OCI-M2 (cell line): ENCODE data around the gene EIPR1.

Experiments used
- DNase-seq: peaks from one replicate; lab custom pipeline; 2025; ENCODE audit not compliant: unreplicated experiment; lab: John Stamatoyannopoulos, UW

The EIPR1 gene

DNA sequence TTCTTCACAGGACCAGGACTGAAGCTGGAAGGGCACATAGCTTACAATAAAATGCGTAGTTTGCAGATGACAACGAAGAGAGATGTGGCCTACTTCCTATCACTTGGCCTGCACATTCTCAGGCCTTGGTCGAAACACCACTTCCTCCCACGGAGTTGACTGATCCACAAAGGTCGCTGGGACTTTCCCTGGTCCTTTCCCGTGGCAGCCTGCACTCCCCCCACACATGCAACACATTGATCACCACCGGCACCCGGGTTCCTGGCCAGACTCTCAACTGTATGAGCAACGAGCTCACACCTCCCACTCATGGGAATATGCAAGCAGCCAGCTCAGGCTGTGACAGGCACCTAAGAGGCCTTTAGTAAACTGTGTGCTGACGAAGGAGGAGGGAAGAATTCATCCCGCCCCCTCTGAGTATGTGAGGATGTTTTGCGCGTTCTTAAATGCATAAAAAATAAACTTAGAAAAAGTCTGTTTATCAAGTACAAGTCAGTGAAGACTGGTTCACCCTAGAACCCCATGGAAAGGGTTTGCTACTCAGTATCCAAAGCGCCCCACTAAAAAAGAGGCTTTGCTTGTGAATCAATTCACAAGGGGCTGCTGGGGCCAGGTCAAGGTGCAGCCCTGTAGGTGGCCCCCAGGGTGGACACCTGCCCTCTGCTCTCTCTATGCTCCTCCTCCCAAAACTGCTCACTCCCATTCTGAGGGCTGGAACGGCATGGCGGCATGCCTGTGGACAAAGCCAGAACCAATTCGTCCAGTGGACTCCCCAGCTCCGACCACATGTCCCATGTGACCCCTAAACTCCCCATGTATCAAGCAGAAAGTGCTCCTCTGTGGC lies 154.3 kb downstream of the EIPR1 start:
- DNase-seq, result no peak

DNA sequence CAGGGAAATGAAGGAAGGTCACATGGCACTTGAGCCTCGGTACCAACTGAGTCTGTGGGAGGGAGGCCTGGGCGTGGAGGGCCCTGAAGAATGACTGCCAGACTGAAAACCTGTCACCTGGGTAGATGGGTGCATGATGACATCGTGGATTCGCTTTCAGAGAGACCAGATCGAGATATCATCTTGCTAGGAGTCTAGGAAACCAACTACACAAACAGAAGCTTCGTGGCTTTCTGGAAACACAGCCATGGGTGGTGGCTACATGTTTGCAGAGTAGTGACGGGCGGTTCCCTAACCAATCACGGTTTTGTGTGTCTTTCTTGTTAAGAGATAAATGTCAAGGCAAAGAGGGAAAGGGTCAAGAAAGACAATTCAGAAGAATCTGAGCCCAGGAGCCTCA lies 155.0 kb downstream of the EIPR1 start:
- DNase-seq, result no peak

DNA sequence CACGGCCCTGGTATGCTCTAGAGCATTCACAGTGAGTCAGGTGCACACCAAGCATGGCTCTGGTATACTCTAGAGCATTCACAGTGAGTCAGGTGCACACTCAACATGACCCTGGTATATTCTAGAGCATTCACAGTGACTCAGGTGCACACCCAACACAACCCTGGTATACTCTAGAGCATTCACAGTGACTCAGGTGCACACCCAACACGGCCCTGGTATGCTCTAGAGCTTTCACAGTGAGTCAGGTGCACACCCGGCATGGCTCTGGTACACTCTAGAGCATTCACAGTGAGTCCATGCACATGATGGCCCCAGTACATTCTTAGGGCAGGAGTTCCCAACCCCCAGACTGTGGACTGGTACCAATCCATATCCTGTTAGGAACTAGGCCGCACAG lies 158.1 kb downstream of the EIPR1 start:
- no peak for DNase-seq

DNA sequence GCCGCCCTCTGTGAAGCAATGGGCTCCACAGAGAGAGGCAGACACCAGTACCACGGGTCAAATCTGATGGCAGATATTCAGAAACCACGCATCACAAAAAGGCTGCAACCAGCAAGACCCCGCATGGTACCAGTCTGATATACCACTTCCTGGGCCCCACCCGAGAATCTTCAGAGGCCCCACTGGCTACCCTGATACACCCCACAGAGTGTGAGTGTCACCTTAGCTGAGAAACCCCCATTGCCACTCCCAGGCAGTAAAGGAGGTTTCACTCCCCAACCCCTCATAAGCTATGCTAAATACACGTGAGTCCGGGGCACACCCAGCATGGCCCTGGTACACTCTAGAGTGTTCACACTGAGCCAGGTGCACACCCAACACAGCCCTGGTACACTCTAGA lies 160.0 kb downstream of the EIPR1 start:
- DNase-seq, result no peak

DNA sequence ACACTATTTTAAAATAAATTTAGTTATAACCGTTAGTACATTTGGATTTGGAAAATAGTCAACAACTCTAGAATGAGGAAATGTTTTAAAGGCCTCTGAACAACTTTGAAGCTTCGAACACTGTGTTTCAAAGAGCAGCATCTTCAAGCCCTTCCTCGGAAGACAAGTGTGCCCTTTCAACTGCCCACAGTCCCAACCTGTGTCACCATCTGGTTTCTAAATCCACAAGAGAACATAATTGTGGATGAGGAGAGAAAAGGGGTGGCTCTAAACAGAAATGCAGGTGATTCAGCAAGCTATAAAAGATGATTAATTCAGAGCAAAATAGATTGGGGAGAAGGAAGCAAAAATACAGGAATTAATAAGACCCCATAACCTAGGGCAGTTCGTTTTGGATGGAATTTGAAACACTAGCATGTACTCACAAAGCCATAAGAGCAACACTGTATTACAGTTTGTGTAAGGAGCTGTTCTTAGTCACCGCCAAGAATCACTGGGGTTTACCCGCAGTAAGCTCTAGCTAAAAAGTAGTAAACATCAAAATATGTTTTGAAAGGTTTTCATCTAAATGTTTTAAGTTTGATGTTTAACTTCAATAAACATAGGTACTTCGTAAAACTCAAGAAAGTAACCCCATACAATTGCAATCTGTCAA lies 160.7 kb downstream of the EIPR1 start:
- DNase-seq, result no peak

DNA sequence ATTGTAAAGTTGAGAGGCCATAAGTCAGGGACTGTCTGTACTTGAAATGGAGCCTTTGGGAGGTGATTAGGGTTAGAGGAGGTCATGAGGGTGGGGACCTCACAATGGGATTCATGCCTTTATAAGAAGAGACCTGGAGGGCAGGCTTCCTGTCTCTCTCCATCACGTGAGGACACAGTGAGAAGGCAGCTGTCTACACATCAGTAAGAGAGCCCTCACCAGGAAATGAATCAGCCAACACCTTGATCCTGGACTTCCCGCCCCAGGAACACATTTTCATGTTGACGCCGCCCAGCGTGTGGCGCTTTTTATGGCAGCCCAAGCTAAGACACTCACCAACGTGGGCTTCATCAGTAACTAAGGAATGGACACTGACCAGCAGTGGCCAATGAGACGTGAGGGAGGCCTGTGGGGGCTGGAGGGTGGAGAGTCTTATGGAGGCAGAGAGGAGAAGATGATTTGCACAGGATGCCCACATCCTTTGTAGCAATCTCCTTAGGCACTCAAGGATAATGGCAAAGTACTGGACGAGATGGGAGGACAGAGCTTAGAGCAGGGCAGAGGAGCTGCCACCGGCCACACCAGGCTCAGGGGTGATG lies 162.7 kb downstream of the EIPR1 start:
- DNase-seq, result no peak

DNA sequence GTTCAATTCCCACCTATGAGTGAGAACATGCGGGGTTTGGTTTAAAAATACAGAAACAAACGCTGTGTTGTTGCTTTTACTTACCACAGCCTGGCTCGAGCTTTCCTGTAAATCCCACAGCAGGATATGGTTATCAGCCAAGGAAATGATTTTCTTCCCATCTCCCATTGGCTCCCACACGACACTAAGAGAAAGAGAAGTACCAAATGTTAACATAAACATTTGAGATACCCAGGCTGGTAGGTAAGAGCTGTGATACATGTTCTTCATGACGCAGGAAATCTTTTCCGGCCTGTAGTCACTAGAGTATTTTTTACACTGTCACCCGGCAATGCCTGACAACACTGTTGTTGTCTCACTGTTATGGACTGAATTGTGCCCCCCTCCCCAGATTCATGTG lies 163.6 kb downstream of the EIPR1 start:
- no peak for DNase-seq

DNA sequence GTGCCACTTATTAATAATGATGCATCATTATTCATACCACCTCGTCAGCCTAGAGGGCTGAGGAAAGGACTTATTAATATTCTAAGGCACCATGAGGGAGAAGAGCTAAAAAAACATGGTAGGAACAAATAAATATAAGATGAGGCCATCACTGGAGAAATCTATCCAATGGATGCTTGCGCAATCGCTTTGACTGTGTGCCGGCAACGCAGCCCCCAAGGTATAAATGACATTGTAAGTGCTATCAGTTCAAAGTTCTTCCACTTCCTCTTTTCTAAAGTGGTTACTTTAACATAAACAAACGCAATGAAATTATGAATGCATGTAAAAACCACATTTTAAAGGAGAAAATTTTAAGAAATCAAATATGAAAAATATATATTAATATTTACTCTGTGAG lies 164.6 kb downstream of the EIPR1 start:
- no peak for DNase-seq

DNA sequence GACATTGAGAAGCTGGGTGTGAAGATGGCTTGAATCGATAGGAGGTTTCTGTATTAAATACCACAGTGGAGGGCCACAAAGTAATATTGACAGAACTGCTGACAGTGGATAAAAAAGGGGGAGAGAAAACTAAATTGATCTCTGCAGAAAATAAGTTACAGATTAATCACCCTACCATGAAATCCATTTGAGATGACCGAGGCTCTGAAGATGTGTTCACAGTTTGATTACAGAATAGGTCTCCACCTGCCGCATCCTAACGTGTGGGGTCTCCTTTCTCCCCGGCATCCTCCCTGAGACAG lies 165.6 kb downstream of the EIPR1 start:
- no peak for DNase-seq

DNA sequence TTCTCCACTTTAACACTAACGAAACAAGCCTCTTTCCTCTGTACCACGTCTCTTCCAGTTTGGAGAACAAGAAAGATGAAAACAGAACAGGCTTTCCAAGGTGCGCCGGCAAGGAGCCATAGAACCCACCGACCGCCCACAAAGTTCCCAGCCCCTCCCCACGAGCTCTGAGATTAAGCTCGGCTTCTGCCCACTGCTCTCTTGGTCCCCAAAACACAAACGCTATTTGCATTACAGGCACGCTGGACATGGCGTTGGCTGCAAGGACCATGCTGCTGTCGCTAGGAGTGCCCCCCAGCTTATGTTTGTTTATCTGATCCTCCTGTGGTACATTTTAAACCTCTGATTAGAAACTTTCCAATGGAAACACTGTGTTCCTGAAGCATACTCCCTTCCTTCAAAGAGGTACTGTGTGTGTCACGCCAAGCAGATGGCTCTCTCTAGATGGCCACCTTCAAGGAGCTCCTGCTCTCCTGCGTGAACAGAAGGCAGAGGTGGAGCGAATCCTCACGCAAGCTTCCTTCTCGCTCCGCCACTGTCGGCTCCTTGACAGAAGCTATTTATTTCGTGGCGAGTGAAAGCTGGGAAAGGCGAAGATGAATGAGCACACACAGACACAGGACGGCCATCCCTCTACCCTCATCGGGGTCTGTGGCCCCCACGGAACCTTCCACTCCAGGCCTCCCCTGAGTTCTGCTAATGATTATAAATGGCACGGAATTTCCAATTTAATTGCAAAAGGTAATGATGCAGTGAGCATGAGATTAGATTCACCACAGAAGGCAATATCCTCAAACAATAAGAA lies 166.2 kb downstream of the EIPR1 start:
- DNase-seq, result no peak

DNA sequence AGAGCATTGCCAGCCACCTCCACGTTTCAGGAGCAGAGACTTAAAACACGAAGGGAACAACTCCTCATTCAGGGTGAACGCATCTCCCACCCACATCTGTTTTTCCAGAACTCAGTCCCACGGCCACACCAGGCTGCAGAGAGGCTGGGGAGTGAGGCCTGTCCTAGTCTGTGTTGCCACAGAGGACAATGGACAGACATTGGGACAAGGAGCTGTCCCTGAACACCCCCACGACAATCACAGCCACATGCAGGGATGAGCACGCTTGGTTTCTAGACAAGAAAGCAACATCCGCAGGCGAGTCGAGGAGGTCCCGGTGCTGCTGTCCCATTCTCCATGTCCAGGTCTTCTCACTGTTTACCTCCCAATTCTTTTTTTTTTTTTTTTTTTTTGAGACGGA lies 167.4 kb downstream of the EIPR1 start:
- DNase-seq, result no peak

DNA sequence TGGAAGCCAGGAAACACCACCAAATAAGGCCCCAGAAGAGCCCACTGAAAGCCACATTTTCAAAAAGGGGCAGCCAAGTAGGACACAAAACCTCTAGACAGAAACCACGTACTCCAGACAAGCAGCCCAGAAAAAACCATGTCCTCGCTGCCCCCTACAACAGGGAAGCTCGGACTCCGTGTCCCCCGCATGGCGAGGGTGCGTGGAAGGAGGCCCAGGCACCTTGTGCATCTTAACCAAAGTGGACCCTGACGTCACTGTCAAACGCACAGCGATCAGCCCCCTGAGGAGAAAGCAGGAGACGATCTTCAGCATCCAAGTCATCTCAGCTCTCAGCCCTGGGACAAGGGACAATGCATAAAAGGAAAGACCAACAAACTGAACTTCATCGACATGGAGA lies 168.4 kb downstream of the EIPR1 start:
- no peak for DNase-seq

DNA sequence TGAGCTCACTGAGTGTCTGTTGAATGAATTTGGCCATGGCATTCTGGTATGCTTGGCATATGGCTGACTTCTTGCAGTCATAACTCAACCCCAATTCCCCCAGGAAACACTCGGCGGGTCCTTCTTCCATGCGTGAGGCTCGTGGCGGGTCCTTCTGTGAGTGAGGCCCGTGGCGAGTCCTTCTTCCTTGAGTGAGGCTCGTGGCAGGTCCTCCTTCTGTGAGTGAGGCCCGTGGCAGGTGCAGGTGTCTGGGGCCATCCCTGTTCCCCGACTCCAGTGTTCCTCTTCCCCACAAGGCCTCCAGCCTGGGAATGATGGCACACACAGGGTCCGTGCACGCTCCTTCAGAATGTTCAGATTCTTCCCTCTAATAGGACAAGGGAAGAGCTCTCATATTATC lies 169.0 kb downstream of the EIPR1 start:
- DNase-seq, result no peak

DNA sequence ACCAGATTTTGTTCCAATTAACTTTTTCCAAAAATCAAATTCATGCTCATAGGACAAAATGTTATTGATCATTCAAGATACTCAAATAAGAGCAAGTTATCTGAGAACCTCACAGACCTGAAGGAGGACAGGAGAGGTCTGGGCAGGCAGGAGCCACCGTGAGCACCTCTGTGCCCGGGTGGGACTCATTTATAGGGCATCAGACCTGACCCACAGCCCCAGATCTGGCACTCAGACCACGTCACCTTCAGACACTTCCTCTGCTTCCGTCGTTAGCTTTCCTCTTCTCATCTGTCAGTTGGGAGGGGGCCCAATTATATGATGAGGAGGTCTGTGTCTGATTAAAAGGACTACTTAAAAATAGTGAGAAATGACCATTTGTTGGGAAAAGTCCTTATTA lies 169.4 kb downstream of the EIPR1 start:
- DNase-seq, result no peak

DNA sequence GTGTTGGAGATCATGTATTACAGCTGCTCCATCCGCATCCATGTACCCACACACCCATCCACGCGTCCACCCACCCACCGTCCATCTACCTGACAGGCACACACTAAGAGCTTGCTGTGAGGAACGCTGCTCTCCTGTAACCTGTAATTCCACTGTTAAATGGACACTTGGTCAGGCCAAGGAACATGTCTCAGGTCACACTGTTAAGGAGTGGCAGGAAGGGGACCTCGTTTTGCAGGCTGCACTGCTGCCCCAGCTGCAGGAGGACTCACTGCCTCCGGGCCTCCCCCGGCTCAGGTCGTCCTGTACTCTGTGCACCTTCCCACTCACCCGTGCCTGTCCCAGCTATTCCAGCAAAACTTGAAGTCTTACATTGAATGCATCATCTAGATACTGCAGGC lies 170.5 kb downstream of the EIPR1 start:
- DNase-seq, result no peak

DNA sequence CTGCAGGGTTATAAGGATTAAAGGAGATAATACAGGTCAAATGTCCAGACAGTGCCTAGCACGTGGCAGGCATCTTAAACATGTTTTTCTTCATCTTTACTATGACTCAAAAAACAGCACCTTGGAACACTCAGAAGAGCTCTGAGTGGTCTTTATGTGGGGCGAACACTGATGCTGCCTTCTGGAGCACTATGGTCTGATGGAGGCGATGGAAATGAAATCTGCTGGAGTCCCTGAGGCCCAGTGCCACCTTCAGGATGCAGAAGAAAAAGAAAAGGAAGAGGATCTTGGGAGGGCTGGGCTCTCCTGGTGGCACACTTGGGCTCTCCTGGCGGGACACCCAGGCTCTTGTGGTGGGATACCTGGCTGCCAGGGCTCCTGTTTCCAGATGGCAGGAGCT lies 171.8 kb downstream of the EIPR1 start:
- no peak for DNase-seq

DNA sequence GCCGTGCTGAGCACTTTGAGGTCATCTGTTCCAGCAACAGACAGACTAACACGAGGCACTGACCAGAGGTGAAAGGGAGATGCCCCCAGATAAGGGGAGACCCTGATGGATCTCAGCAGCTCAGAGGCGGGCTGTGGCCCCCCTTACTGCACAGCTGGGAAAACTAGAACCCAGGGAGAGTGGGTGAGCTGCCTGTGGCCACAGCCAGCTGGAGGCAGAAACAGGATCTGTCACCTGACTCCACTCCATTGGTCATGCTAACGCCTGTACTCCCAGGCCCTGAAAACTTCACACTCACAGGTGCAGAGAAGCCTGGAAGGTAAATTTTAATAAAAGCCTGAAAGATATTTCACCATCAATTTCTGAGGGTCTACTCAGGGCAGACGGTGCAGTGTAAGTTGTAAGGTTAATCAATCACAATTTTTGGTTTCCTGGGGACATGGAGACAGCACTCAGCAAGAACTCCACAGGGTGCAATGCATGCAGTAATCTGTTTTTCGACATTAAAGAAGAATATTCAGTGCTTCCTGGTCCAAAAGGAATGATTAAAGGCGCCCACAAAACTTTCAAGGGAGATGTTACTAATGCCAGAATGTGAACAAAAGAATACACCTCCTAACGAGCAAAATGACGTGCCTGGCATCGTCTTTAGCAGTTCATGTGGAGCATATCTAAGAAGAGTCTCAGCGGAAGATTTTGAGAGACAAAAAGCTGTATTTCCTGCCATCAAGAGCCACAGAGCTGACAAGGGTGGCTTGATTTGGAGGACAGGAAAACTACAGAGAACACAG lies 173.4 kb downstream of the EIPR1 start:
- no peak for DNase-seq

DNA sequence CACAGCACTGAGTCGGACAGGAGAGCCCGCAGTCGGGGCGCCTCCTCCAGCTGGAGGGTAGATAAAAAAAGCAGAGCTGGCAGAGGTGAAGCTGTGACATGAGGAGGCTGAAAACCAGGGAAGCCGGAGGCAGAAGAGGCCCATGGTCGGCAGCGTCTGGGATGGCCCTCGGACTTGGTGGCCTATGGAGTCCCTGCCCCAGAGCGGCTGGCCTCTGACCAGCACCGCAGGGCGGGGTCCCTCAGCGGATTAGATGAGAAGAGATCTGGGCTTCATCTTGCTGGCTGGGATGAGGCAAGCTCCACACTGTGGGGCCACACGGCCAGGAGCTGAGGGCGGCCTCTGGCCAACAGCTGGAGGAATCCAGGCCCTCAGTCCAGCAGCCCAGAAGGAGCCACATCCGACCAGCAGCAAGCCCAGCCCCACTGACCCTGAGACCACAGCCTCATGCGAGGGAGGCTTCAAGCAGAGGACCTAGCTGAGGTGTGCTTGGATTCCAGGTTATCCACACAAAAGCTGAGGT lies 174.1 kb downstream of the EIPR1 start:
- no peak for DNase-seq

DNA sequence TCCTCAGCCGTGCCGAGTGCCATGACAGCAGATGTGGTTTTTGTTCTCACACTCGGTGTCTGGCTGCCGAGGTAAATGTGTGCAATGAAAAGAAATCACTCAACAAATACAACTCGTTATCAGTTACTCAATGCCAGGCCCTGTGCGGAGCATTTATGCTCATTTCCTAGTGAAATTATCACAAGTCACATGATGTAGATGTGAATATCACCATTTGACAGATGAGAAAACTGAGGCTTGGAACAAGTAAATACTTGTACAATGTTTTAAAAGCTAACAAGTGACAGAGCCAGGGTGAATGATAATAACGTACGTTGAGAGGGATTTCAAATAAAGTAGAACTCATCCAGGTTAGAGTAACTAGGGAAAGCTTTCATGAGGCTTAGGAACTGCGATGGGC lies 174.7 kb downstream of the EIPR1 start:
- DNase-seq, result no peak

DNA sequence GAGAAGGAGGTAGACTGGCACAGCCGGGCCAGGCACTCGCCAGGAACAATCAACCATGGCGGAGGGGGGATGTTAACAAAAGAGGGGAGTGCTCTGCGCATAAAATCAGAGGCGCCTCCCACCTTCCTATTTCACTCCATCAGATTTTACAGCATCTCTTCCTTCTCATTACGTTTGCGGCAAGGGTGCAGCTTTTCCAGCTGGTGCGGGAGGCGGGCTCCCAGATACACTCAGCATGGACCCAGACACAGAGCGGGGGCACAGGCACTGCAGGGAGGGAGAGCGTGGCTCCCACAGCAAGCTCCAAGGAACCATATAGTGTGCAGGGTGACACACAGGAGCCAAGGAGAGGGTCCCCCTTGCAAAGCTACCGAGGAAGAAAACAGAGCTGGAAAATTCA lies 176.3 kb downstream of the EIPR1 start:
- DNase-seq, result no peak
